T-cell (primary cell): ENCODE results near the gene RAPSN. TPM values are rescaled to one million over a fixed set of nuclear protein-coding genes. Genes with fewer than 3 reads are reported as not detected.

Experiments
- ATAC-seq, 4 experiments: fragments of 200-7000 bp in 3 of 4; fragments of 150-1000 bp in 1 of 4; cut with Tn5 transposase; replicated peaks in 1 of 4; 1 replicate in 3 of 4; 2 replicates in 1 of 4; pipeline ENCODE4 v1.10.0; 2021; ENCODE audit warnings: moderate library complexity in 3 of 4, mild to moderate bottlenecking in 2 of 4, moderate number of reproducible peaks in 1 of 4
- CTCF ChIA-PET, 2 donors: fragments of 300-600 bp; sonication (Branson Sonifier 250); formaldehyde crosslinking; loops; one replicate each; lab custom pipeline; 2022; ENCODE audit warnings: antibody characterized with exemption in 2 of 2; lab: Charles Lee
- POLR2A ChIA-PET, 2 donors: fragments of 300-600 bp; sonication (Branson Sonifier 250); formaldehyde crosslinking; loops; one replicate each; lab custom pipeline; 2022; ENCODE audit warnings: antibody characterized with exemption in 2 of 2; lab: Charles Lee
- DNase-seq, 35 experiments: peaks; one replicate each; pipeline versions ENCODE4 v3.0.0 to v3.0.0-alpha.2; 2013 to 2023
- H3K27ac ChIP-seq: one replicate; pipeline ENCODE4 v1.5.1; 2013; ENCODE audit warnings: low read length
- H3K27me3 ChIP-seq, 2 experiments: replicated peaks in 1 of 2; 1 replicate in 1 of 2; 2 replicates in 1 of 2; pipeline versions ENCODE4 v1.6.1 to v1.7.0; 2013; ENCODE audit warnings: low read length in 1 of 2, mixed read lengths in 1 of 2; ENCODE audit not compliant: control insufficient read depth in 2 of 2, insufficient read depth in 2 of 2; ENCODE audit errors: extremely low read depth in 1 of 2
- H3K36me3 ChIP-seq, 2 donors: 1 replicate in 1 of 2; 2 replicates in 1 of 2; pipeline versions ENCODE4 v1.6.1 to v1.7.0; 2013; ENCODE audit warnings: low read length in 1 of 2; ENCODE audit not compliant: control insufficient read depth in 2 of 2, insufficient read depth in 1 of 2; ENCODE audit errors: extremely low read depth in 1 of 2
- H3K4me1 ChIP-seq, 2 experiments: 1 replicate in 1 of 2; 2 replicates in 1 of 2; pipeline versions ENCODE4 v1.6.1 to v1.7.0; 2013; ENCODE audit warnings: low read length in 2 of 2, mixed read lengths in 1 of 2; ENCODE audit not compliant: insufficient read depth in 2 of 2, control insufficient read depth in 1 of 2; ENCODE audit errors: extremely low read depth in 1 of 2
- H3K4me3 ChIP-seq, 2 donors: 1 replicate in 1 of 2; 2 replicates in 1 of 2; pipeline versions ENCODE4 v1.5.1 to v1.7.0; 2013; ENCODE audit warnings: mild to moderate bottlenecking in 2 of 2, low read length in 1 of 2, moderate library complexity in 1 of 2; ENCODE audit not compliant: control insufficient read depth in 1 of 2; ENCODE audit errors: extremely low read depth in 1 of 2
- H3K9me3 ChIP-seq: 2 replicates; pipeline ENCODE4 v1.7.0; 2013
- H3K27ac Mint-ChIP-seq, 2 donors: one replicate each; pipeline ENCODE4 v1.8.0; 2020 to 2021; ENCODE audit warnings: mild to moderate bottlenecking in 2 of 2, mixed read lengths in 2 of 2
- H3K27me3 Mint-ChIP-seq, 2 donors: one replicate each; pipeline ENCODE4 v1.8.0; 2021 to 2022; ENCODE audit warnings: mixed read lengths in 2 of 2
- H3K36me3 Mint-ChIP-seq: one replicate; pipeline ENCODE4 v1.8.0; 2021; ENCODE audit warnings: mixed read lengths
- H3K4me1 Mint-ChIP-seq, 3 donors: one replicate each; pipeline ENCODE4 v1.8.0; 2020 to 2022; ENCODE audit warnings: mixed read lengths in 3 of 3, mild to moderate bottlenecking in 1 of 3
- H3K4me3 Mint-ChIP-seq, 3 donors: one replicate each; pipeline ENCODE4 v1.8.0; 2020 to 2022; ENCODE audit warnings: mild to moderate bottlenecking in 3 of 3, mixed read lengths in 3 of 3, moderate library complexity in 3 of 3
- H3K9me3 Mint-ChIP-seq, 3 donors: one replicate each; pipeline ENCODE4 v1.8.0; 2020 to 2022; ENCODE audit warnings: mixed read lengths in 3 of 3
- WGBS: methylation state at CpG from one replicate; pipeline ENCODE4 v1.1.5; 2013; ENCODE audit warnings: missing lambda C conversion rate; ENCODE audit not compliant: insufficient coverage; 5-methylcytosine and 5-hydroxymethylcytosine counted together
- total RNA-seq, 35 experiments: library from RNA in 6 of 35; stranded (reverse) in 6 of 35; fragments of 120-200 nt in 1 of 35; gene quantifications; one replicate each; pipeline versions ENCODE4 v1.2.1 to v1.2.4 and lab custom pipeline; 2013 to 2026

RAPSN gene
- total RNA-seq (1 to 10 TPM; 1.1 to 3.4 (median 1.4) TPM), total RNA-seq (lab: John Stamatoyannopoulos, UW) (0.06 to 2.5 (median 0.71) reads per million in 29 experiments)
- 0.29 TPM for total RNA-seq (2013)

GRCh38 chr11:47448566-47449427 lies at the start of gene RAPSN:
RAPSN (minus strand) TSS chr11:47449136; CDS start chr11:47448964, 172 bp downstream.
- no peaks in the 10 kb centered on the region for H3K27me3 ChIP-seq
- Mint-ChIP-seq H3K36me3 (no peaks in the 10 kb centered on the region), H3K27me3 (no peaks in the 10 kb centered on the region), H3K4me3 (no peak within 1 kb of the TSS), H3K4me1 (no peaks in the 10 kb centered on the region), H3K27ac (no peak within 1 kb of the TSS), H3K9me3 (no peaks in the 10 kb centered on the region)
- no peak within 1 kb of the TSS for H3K4me3 ChIP-seq
- no peaks in the 10 kb centered on the region for H3K4me1 ChIP-seq
- ChIA-PET POLR2A (no interaction called here), CTCF (interaction anchor here in 1 of 2 donors (1.8 kb wide), 1 partner anchor 74 kb away, joined by 4 read pairs; no protein-coding TSS in a partner anchor)
- no peak within 1 kb of the TSS for H3K27ac ChIP-seq
- WGBS, result 95% methylated on average over 30 of the region's 32 CpGs
- no peak for DNase-seq
- no peaks in the 10 kb centered on the region for H3K36me3 ChIP-seq
- ATAC-seq, result no peak
- H3K9me3 ChIP-seq, result no peaks in the 10 kb centered on the region

- peaks cover 46 to 52% (median 49%) of the 10 kb centered on the region in 3 donors for H3K4me1 Mint-ChIP-seq
- no peak overlapping the region for H3K4me3 ChIP-seq
- no peaks in the 10 kb centered on the region for H3K9me3 ChIP-seq
- ATAC-seq (no peak), DNase-seq (no peak)
- WGBS, result 100% methylated on average over 3 of the region's 3 CpGs
- H3K27ac ChIP-seq, result no peak overlapping the region
- no peaks in the 10 kb centered on the region for H3K9me3 Mint-ChIP-seq
- ChIA-PET CTCF (no interaction called here), POLR2A (interaction anchor here in 1 of 2 donors (0.6 to 1.0 kb wide), 2 partner anchors 27 to 268 kb away, joined by 3 read pairs; no protein-coding TSS in a partner anchor)
- peaks cover 19% of the 10 kb centered on the region for H3K36me3 Mint-ChIP-seq
- H3K27me3 ChIP-seq, result no peaks in the 10 kb centered on the region
- no peak overlapping the region for H3K4me3 Mint-ChIP-seq
- no peaks in the 10 kb centered on the region for H3K27me3 Mint-ChIP-seq
- H3K4me1 ChIP-seq, result peaks cover 2 to 5% of the 10 kb centered on the region in 2 experiments
- peak overlapping the region in 1 of 2 donors; percentile 34 for H3K27ac Mint-ChIP-seq
- peaks cover 5 to 53% of the 10 kb centered on the region in 2 donors for H3K36me3 ChIP-seq
Observed at GRCh38 chr11:47498149-47498548, 49.2 kb upstream of the RAPSN start.

DNA sequence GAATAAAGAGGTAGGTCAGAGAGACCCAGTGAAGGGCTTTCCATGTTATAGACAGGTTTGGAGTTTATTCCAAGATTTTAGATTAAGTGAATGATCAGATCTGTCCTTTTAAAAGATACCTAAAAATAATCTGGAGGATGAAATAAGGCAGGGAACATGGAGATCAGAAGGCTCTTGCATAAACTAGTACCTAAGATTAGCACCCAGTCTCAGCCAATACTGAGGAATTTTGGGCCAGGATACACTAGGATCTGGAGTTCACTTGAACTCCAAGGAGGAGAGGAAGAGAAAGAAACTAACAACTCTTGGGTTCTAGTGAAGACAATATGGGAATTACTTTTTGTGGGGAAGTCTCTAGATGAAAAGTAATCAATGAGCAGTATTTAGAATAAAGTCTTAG lies 47.9 kb upstream of the RAPSN start:
- Mint-ChIP-seq H3K27ac (no peak overlapping the region), H3K36me3 (peaks cover 19% of the 10 kb centered on the region), H3K4me1 (peaks cover 41 to 45% (median 44%) of the 10 kb centered on the region in 3 donors), H3K4me3 (no peak overlapping the region), H3K9me3 (no peaks in the 10 kb centered on the region), H3K27me3 (no peaks in the 10 kb centered on the region)
- CTCF ChIA-PET, result no interaction called here
- H3K4me1 ChIP-seq, result peaks cover 2 to 5% of the 10 kb centered on the region in 2 experiments
- H3K27me3 ChIP-seq, result no peaks in the 10 kb centered on the region
- DNase-seq (no peak), ATAC-seq (no peak)
- no peak overlapping the region for H3K27ac ChIP-seq
- H3K9me3 ChIP-seq, result no peaks in the 10 kb centered on the region
- peaks cover 9 to 53% of the 10 kb centered on the region in 2 donors for H3K36me3 ChIP-seq
- POLR2A ChIA-PET, result interaction anchor here in 1 of 2 donors (0.7 kb wide), 1 partner anchor 64 kb away, joined by 3 read pairs; no protein-coding TSS in a partner anchor
- no peak overlapping the region for H3K4me3 ChIP-seq

GRCh38 chr11:47495856-47496217 lies 46.9 kb upstream of the RAPSN start:
- Mint-ChIP-seq H3K9me3 (no peaks in the 10 kb centered on the region), H3K27ac (no peak overlapping the region), H3K4me1 (peaks cover 37 to 42% (median 41%) of the 10 kb centered on the region in 3 donors), H3K27me3 (no peaks in the 10 kb centered on the region), H3K36me3 (peaks cover 19% of the 10 kb centered on the region), H3K4me3 (no peak overlapping the region)
- H3K4me1 ChIP-seq, result peaks cover 2 to 5% of the 10 kb centered on the region in 2 experiments
- CTCF ChIA-PET, result interaction anchor here in 1 of 2 donors (1.1 kb wide), 1 partner anchor 41 kb away, joined by 6 read pairs; no protein-coding TSS in a partner anchor
- peaks cover 9 to 49% of the 10 kb centered on the region in 2 donors for H3K36me3 ChIP-seq
- no peak overlapping the region for H3K27ac ChIP-seq
- POLR2A ChIA-PET, result interaction anchor here in 1 of 2 donors (1.0 kb wide), 1 partner anchor 42 kb away, joined by 3 read pairs; no protein-coding TSS in a partner anchor
- ATAC-seq, result no peak
- H3K9me3 ChIP-seq, result no peaks in the 10 kb centered on the region
- no peak for DNase-seq
- no CpG with 5 or more reads among the region's 1 CpG for WGBS
- no peak overlapping the region for H3K4me3 ChIP-seq
- no peaks in the 10 kb centered on the region for H3K27me3 ChIP-seq

DNA sequence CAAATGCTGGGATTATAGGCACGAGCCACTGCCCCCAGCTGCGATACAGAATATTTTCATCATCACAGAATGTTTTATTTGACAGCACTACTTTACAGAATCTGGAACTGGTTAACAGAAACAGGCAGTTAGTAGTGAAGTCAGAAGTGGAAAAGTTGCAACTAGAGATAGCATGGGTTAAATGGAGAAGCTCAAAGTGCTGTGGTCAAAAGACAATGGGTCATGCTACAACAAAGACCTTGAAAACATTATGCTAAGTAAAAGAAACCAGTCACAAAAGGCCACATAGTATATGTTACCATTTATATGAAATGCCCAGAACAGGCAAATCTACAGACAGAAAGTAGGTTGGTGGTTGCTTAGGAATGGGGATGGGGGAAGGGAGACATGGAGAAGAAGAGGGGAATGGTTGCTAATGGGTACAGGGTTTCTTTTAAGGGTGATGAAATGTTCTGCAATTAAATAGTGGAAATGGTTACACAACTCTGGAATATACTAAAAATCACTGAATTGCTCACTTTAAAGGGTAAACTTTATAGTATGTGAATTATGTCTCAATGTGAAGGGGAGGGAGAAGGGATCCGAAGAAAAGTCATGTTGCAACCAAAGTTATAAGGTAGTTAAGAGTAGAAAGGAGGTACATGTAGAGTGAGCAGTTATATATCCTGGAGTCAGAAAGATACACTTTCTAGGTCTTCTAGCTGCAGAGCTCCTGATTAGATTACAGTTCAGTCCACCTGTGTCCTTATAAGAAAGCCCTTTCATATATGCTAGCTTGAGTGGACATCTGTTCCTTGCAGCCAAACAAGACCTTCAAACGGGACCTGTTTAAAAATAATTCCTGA lies 46.3 kb upstream of the RAPSN start:
- Histone ChIP-seq H3K4me1 (peaks cover 2 to 5% of the 10 kb centered on the region in 2 experiments), H3K27ac (no peak overlapping the region), H3K36me3 (peaks cover 9 to 49% of the 10 kb centered on the region in 2 donors), H3K4me3 (no peak overlapping the region), H3K9me3 (no peaks in the 10 kb centered on the region), H3K27me3 (no peaks in the 10 kb centered on the region)
- Mint-ChIP-seq H3K4me3 (no peak overlapping the region), H3K9me3 (no peaks in the 10 kb centered on the region), H3K27me3 (no peaks in the 10 kb centered on the region), H3K4me1 (peaks cover 31 to 37% (median 35%) of the 10 kb centered on the region in 3 donors), H3K36me3 (peaks cover 14% of the 10 kb centered on the region), H3K27ac (no peak overlapping the region)
- ChIA-PET CTCF (interaction anchor here in 1 of 2 donors (1.1 kb wide), 1 partner anchor 41 kb away, joined by 6 read pairs; no protein-coding TSS in a partner anchor), POLR2A (interaction anchor here in 1 of 2 donors (1.0 kb wide), 1 partner anchor 42 kb away, joined by 3 read pairs; no protein-coding TSS in a partner anchor)
- WGBS, result 93% methylated on average over 2 of the region's 4 CpGs
- ATAC-seq, result no peak
- no peak for DNase-seq

DNA sequence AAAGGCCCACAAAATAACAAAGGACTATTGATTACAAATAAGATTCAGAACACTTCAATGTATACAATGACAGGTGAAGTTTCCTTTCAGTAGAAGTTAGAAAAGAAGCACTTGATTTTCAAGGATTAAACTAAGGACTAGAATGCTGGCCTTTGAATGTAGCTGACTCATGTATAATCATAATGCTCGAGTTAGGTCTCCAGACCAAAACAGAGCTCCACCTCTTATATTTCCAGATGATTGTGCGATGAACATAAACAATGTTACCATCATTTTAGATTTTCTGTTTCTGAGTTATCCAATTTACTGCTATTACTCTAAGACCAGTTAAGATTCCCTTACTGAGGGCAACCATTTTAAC lies 40.4 kb upstream of the RAPSN start:
- no peaks in the 10 kb centered on the region for H3K9me3 ChIP-seq
- Mint-ChIP-seq H3K27ac (peak overlapping the region in 1 of 2 donors; percentile 68), H3K4me1 (peaks cover 13 to 20% (median 14%) of the 10 kb centered on the region in 3 donors), H3K4me3 (no peak overlapping the region), H3K9me3 (no peaks in the 10 kb centered on the region), H3K27me3 (no peaks in the 10 kb centered on the region), H3K36me3 (peaks cover 29% of the 10 kb centered on the region)
- H3K4me3 ChIP-seq, result no peak overlapping the region
- DNase-seq, result no peak
- 100% methylated on average over 1 of the region's 2 CpGs for WGBS
- no peaks in the 10 kb centered on the region for H3K27me3 ChIP-seq
- no peak for ATAC-seq
- no peaks in the 10 kb centered on the region for H3K4me1 ChIP-seq
- no peak overlapping the region for H3K27ac ChIP-seq
- peaks cover 3 to 51% of the 10 kb centered on the region in 2 donors for H3K36me3 ChIP-seq
- POLR2A ChIA-PET, result no interaction called here
- CTCF ChIA-PET, result no interaction called here
